Thyroid gland (tissue), 4 donors: Measurements from ENCODE around the gene MAGI2. TPM values are rescaled to one million over a fixed set of nuclear protein-coding genes. Genes with fewer than 3 reads are reported as not detected.

Experiments used
- DNase-seq, 2 donors: peaks; one replicate each; pipeline ENCODE4 v3.0.0-alpha.2; 2019
- H3K27ac ChIP-seq, 3 donors: fragments of 200-600 bp; sonication (generic); 1 replicate in 2 of 3; 2 replicates in 1 of 3; pipeline ENCODE4 v1.5.1; 2016 to 2019; ENCODE audit warnings: mild to moderate bottlenecking in 1 of 3, moderate library complexity in 1 of 3
- H3K27me3 ChIP-seq: fragments of 200-600 bp; sonication (generic); one replicate; pipeline ENCODE4 v1.5.1; 2019
- H3K36me3 ChIP-seq, 2 donors: fragments of 200-600 bp; sonication (generic); one replicate each; pipeline ENCODE4 v1.5.1; 2016 to 2019
- H3K4me1 ChIP-seq, 2 donors: fragments of 200-600 bp; sonication (generic); one replicate each; pipeline ENCODE4 v1.5.1; 2017 to 2019
- H3K4me3 ChIP-seq, 3 donors: fragments of 200-600 bp; sonication (generic); replicated peaks in 1 of 3; 1 replicate in 2 of 3; 2 replicates in 1 of 3; pipeline ENCODE4 v1.5.1; 2016; ENCODE audit warnings: mild to moderate bottlenecking in 1 of 3
- H3K9me3 ChIP-seq: fragments of 200-600 bp; sonication (generic); one replicate; pipeline ENCODE4 v1.5.1; 2017
- CTCF ChIP-seq, 6 experiments: fragments of 200-600 bp in 3 of 6; fragments of 450-650 bp in 3 of 6; sonication (generic) in 3 of 6; IDR thresholded peaks; one replicate each; pipeline ENCODE4 v1.5.1; 2016 to 2019; ENCODE audit warnings: antibody characterized with exemption in 6 of 6, mild to moderate bottlenecking in 2 of 6, inconsistent platforms in 1 of 6, moderate library complexity in 1 of 6
- POLR2A ChIP-seq, 2 donors: fragments of 450-650 bp; IDR thresholded peaks; one replicate each; pipeline ENCODE4 v1.6.1; 2017; ENCODE audit warnings: antibody characterized with exemption in 2 of 2, mild to moderate bottlenecking in 2 of 2, moderate library complexity in 1 of 2
- WGBS, 2 donors: methylation state at CpG; one replicate each; pipeline ENCODE4 v1.1.5; 2017; 5-methylcytosine and 5-hydroxymethylcytosine counted together
- intact Hi-C: fragments of 100-400 bp; cut with DNase I; formaldehyde crosslinking; loops from one replicate; pipeline ENCODE4 v1.15.1; 2023
- total RNA-seq, 4 donors: library from RNA; depleted of rRNA; stranded (reverse); fragments of >200 nt; gene quantifications; one replicate each; pipeline ENCODE4 v1.2.3, GENCODE V29; 2016

MAGI2 gene
- total RNA-seq, 4 donors from 2014 or later: 20.7 to 31.1 (median 26.0) TPM

- Histone ChIP-seq H3K9me3 (no peaks in the 10 kb centered on the region), H3K27me3 (no peaks in the 10 kb centered on the region), H3K4me1 (no peaks in the 10 kb centered on the region), H3K36me3 (no peaks in the 10 kb centered on the region), H3K4me3 (no peak overlapping the region), H3K27ac (no peak overlapping the region)
- TF ChIP-seq CTCF (IDR thresholded peaks at IDR 0.05): no peak
- no peak for TF ChIP-seq POLR2A (IDR thresholded peaks at IDR 0.05)
- no peak for DNase-seq
- intact Hi-C loops: no loop called here
These were observed 836.9 kb downstream of the MAGI2 start for GRCh38 chr7:78616539-78616938.

GRCh38 chr7:78609281-78609680 is 844.2 kb downstream of the MAGI2 start:
- WGBS, 2 donors: 84 to 86% methylated on average over 2 of the region's 2 CpGs
- Histone ChIP-seq H3K36me3 (no peaks in the 10 kb centered on the region), H3K27ac (no peak overlapping the region), H3K9me3 (no peaks in the 10 kb centered on the region), H3K4me3 (no peak overlapping the region), H3K27me3 (no peaks in the 10 kb centered on the region), H3K4me1 (no peaks in the 10 kb centered on the region)
- intact Hi-C loops: no loop called here
- TF ChIP-seq CTCF (IDR thresholded peaks at IDR 0.05) (no peak), POLR2A (IDR thresholded peaks at IDR 0.05) (no peak)
- no peak for DNase-seq

GRCh38 chr7:78607099-78607498 is 846.4 kb downstream of the MAGI2 start:
- H3K4me1 ChIP-seq: no peaks in the 10 kb centered on the region
- 69 to 78% methylated on average over 5 of the region's 5 CpGs for WGBS, 2 donors
- TF ChIP-seq POLR2A (IDR thresholded peaks at IDR 0.05) (no peak), CTCF (IDR thresholded peaks at IDR 0.05) (no peak)
- no peaks in the 10 kb centered on the region for H3K36me3 ChIP-seq
- H3K9me3 ChIP-seq: no peaks in the 10 kb centered on the region
- intact Hi-C loops: no loop called here
- H3K27me3 ChIP-seq: no peaks in the 10 kb centered on the region
- no peak for DNase-seq
- no peak overlapping the region for H3K27ac ChIP-seq
- H3K4me3 ChIP-seq: no peak overlapping the region

GRCh38 chr7:78605119-78605518 is 848.3 kb downstream of the MAGI2 start:
- 71 to 86% methylated on average over 1 of the region's 1 CpG for WGBS, 2 donors
- H3K36me3 ChIP-seq: no peaks in the 10 kb centered on the region
- no peaks in the 10 kb centered on the region for H3K4me1 ChIP-seq
- no peaks in the 10 kb centered on the region for H3K9me3 ChIP-seq
- no peak for TF ChIP-seq CTCF (IDR thresholded peaks at IDR 0.05)
- no peak for TF ChIP-seq POLR2A (IDR thresholded peaks at IDR 0.05)
- H3K27ac ChIP-seq: no peak overlapping the region
- intact Hi-C loops: no loop called here
- no peak for DNase-seq
- H3K4me3 ChIP-seq: no peak overlapping the region
- H3K27me3 ChIP-seq: no peaks in the 10 kb centered on the region

- H3K27me3 ChIP-seq: no peaks in the 10 kb centered on the region
- H3K4me1 ChIP-seq: peaks cover 4 to 9% of the 10 kb centered on the region in 2 donors
- no peak overlapping the region for H3K27ac ChIP-seq
- H3K36me3 ChIP-seq: no peaks in the 10 kb centered on the region
- TF ChIP-seq POLR2A (IDR thresholded peaks at IDR 0.05) (no peak), CTCF (IDR thresholded peaks at IDR 0.05) (no peak)
- H3K4me3 ChIP-seq: no peak overlapping the region
- no peaks in the 10 kb centered on the region for H3K9me3 ChIP-seq
- intact Hi-C loops: no loop called here
- DNase-seq: no peak
- 86 to 87% methylated on average over 2 of the region's 2 CpGs for WGBS, 2 donors
These were observed 851.7 kb downstream of the MAGI2 start for GRCh38 chr7:78601728-78602127.
